CD14-positive monocyte (primary cell): ENCODE data around the gene TMEM185A. TPM values are rescaled to one million over a fixed set of nuclear protein-coding genes. Genes with fewer than 3 reads are reported as not detected.
A peak's percentile ranks its signal among the peaks of the same experiment; 100 is the strongest.
"Not testable (repeated sequence)": the region's sequence is repeated elsewhere in the genome, so short reads cannot be mapped to it uniquely, and the experiment has no call there.

Experiments
- DNase-seq, 3 donors: peaks; one replicate each; pipeline ENCODE4 v3.0.0-alpha.2; 2011 to 2022
- H2AFZ ChIP-seq: 2 replicates; pipeline ENCODE4 v1.6.0; 2012; ENCODE audit warnings: mild to moderate bottlenecking, low read depth, low read length, inconsistent platforms; ENCODE audit not compliant: insufficient read depth, poor library complexity, severe bottlenecking
- H3K27ac ChIP-seq, 2 donors: 1 replicate in 1 of 2; 2 replicates in 1 of 2; pipeline ENCODE4 v1.5.1; 2012 to 2013; ENCODE audit warnings: low read length in 2 of 2, control low read depth in 1 of 2, inconsistent platforms in 1 of 2, low read depth in 1 of 2, mild to moderate bottlenecking in 1 of 2
- H3K27me3 ChIP-seq, 2 donors: one replicate each; pipeline versions ENCODE4 v1.6.0 to v1.6.1; 2011 to 2013; ENCODE audit warnings: low read length in 2 of 2; ENCODE audit not compliant: control insufficient read depth in 2 of 2, insufficient read depth in 2 of 2
- H3K36me3 ChIP-seq, 2 donors: replicated peaks in 1 of 2; 1 replicate in 1 of 2; 2 replicates in 1 of 2; pipeline versions ENCODE4 v1.5.1 to v1.6.1; 2012 to 2013; ENCODE audit warnings: low read length in 2 of 2, control low read depth in 1 of 2, inconsistent platforms in 1 of 2, mild to moderate bottlenecking in 1 of 2; ENCODE audit not compliant: insufficient read depth in 2 of 2, control insufficient read depth in 1 of 2
- H3K4me1 ChIP-seq, 2 donors: 1 replicate in 1 of 2; 2 replicates in 1 of 2; pipeline versions ENCODE4 v1.5.1 to v1.6.1; 2012 to 2013; ENCODE audit warnings: low read length in 2 of 2, control low read depth in 1 of 2, inconsistent platforms in 1 of 2, mild to moderate bottlenecking in 1 of 2, moderate library complexity in 1 of 2; ENCODE audit not compliant: insufficient read depth in 2 of 2, control insufficient read depth in 1 of 2
- H3K4me2 ChIP-seq: replicated peaks from 2 replicates; pipeline ENCODE3; 2012; ENCODE audit warnings: low read length, moderate library complexity, mild to moderate bottlenecking; ENCODE audit not compliant: poor library complexity, severe bottlenecking; ENCODE audit errors: extremely low read depth
- H3K4me3 ChIP-seq, 3 experiments: fragments of 200-600 bp in 1 of 3; sonication (generic) in 1 of 3; replicated peaks in 1 of 3; 1 replicate in 2 of 3; 2 replicates in 1 of 3; pipeline ENCODE4 v1.5.1; 2011 to 2013; ENCODE audit warnings: low read length in 3 of 3, mild to moderate bottlenecking in 3 of 3, control low read depth in 2 of 3, low read depth in 2 of 3, inconsistent platforms in 1 of 3, moderate library complexity in 1 of 3
- H3K79me2 ChIP-seq: 2 replicates; pipeline ENCODE4 v1.6.0; 2012; ENCODE audit warnings: mild to moderate bottlenecking, control low read depth, inconsistent platforms, low read length, moderate library complexity; ENCODE audit not compliant: insufficient read depth
- H3K9ac ChIP-seq: 2 replicates; pipeline ENCODE4 v1.6.0; 2017; ENCODE audit warnings: low read length, mild to moderate bottlenecking; ENCODE audit not compliant: insufficient read depth, poor library complexity, severe bottlenecking
- H3K9me3 ChIP-seq, 2 donors: replicated peaks in 1 of 2; 1 replicate in 1 of 2; 2 replicates in 1 of 2; pipeline versions ENCODE4 v1.5.1 to v1.6.1; 2012 to 2013; ENCODE audit warnings: low read length in 2 of 2, control low read depth in 1 of 2; ENCODE audit not compliant: control insufficient read depth in 1 of 2, insufficient read depth in 1 of 2
- H4K20me1 ChIP-seq: 2 replicates; pipeline ENCODE4 v1.6.0; 2012; ENCODE audit warnings: mild to moderate bottlenecking, low read length, control low read depth, moderate library complexity; ENCODE audit not compliant: insufficient read depth
- H3K27ac Mint-ChIP-seq, 7 donors: one replicate each; pipeline ENCODE4 v1.8.0; 2020; ENCODE audit warnings: mild to moderate bottlenecking in 7 of 7, mixed read lengths in 7 of 7, moderate library complexity in 6 of 7, inconsistent platforms in 2 of 7
- H3K27me3 Mint-ChIP-seq, 3 donors: one replicate each; pipeline ENCODE4 v1.8.0; 2021 to 2022; ENCODE audit warnings: low read depth in 3 of 3, mild to moderate bottlenecking in 3 of 3, mixed read lengths in 3 of 3, moderate library complexity in 3 of 3, inconsistent platforms in 1 of 3
- H3K36me3 Mint-ChIP-seq, 2 donors: one replicate each; pipeline ENCODE4 v1.8.0; 2020; ENCODE audit warnings: mixed read lengths in 2 of 2, inconsistent platforms in 1 of 2, mild to moderate bottlenecking in 1 of 2
- H3K4me1 Mint-ChIP-seq: one replicate; pipeline ENCODE4 v1.8.0; 2020; ENCODE audit warnings: mild to moderate bottlenecking, mixed read lengths
- H3K4me3 Mint-ChIP-seq, 2 donors: one replicate each; pipeline ENCODE4 v1.8.0; 2020; ENCODE audit warnings: mild to moderate bottlenecking in 2 of 2, mixed read lengths in 2 of 2, moderate library complexity in 1 of 2
- H3K9me3 Mint-ChIP-seq, 7 donors: one replicate each; pipeline ENCODE4 v1.8.0; 2020 to 2022; ENCODE audit warnings: mixed read lengths in 7 of 7, mild to moderate bottlenecking in 6 of 7, moderate library complexity in 6 of 7, inconsistent platforms in 2 of 7
- CTCF ChIP-seq: fragments of 200-600 bp; IDR thresholded peaks from one replicate; pipeline ENCODE4 v1.8.0; 2022; ENCODE audit warnings: antibody characterized with exemption, mild to moderate bottlenecking
- WGBS: methylation state at CpG from one replicate; pipeline ENCODE4 v1.1.5; 2013; ENCODE audit warnings: missing lambda C conversion rate; ENCODE audit not compliant: insufficient coverage; 5-methylcytosine and 5-hydroxymethylcytosine counted together
- intact Hi-C, 2 donors: fragments of 100-400 bp; cut with micrococcal nuclease; formaldehyde crosslinking; loops; one replicate each; pipeline versions ENCODE4 v1.15.0 to v1.15.1; 2023
- polyA minus RNA-seq: library from RNA; depleted of rRNA, polyadenylated mRNA; stranded (reverse); fragments of >200 nt; gene quantifications from 2 replicates; pipeline ENCODE4 v1.2.3, GENCODE V29; 2012
- polyA plus RNA-seq, 3 donors: library from polyadenylated mRNA; depleted of rRNA in 1 of 3; unstranded in 2 of 3; stranded (reverse) in 1 of 3; fragments of 300-500 nt in 2 of 3; fragments of >200 nt in 1 of 3; fragmentation: Illumina TruSeq in 2 of 3; gene quantifications; 1 replicate in 2 of 3; 2 replicates in 1 of 3; pipeline ENCODE4 v1.2.3, GENCODE V29; 2012 to 2021
- total RNA-seq, 12 experiments: library from RNA in 1 of 12; stranded (reverse) in 1 of 12; fragments of 120-200 nt in 1 of 12; gene quantifications; one replicate each; pipeline ENCODE4 v1.2.4 and lab custom pipeline; 2013 to 2026; ENCODE audit warnings: mixed read lengths in 6 of 12, inconsistent platforms in 1 of 12

TMEM185A gene
- total RNA-seq (2013): 8.6 TPM
- polyA plus RNA-seq (10 to 100 TPM in 2 of 3 donors, 1 to 10 TPM in 1; 9.1 to 12.8 (median 12.0) TPM), polyA minus RNA-seq (4.3 and 7.3 TPM in 2 replicates), total RNA-seq (lab: John Stamatoyannopoulos, UW) (1.0 to 5.2 (median 2.9) reads per million in 11 experiments)

GRCh38 chrX:149631234-149632165 lies at the start of gene TMEM185A:
TSS of gene TMEM185A (minus strand) at chrX:149631792. CDS start at chrX:149631580, 212 bp downstream.
- H3K9me3 ChIP-seq: no peaks in the 10 kb centered on the region
- peak within 1 kb of the TSS; percentile 66 for H3K9ac ChIP-seq
- Mint-ChIP-seq H3K9me3 (peaks cover 0 to 4% (median 0%) of the 10 kb centered on the region in 7 donors), H3K27ac (peak within 1 kb of the TSS in 6 of 7 donors; percentile 25 to 80 (median 57)), H3K27me3 (peaks cover 0 to 13% (median 9%) of the 10 kb centered on the region in 3 donors), H3K4me1 (peaks cover 23% of the 10 kb centered on the region), H3K4me3 (peak within 1 kb of the TSS; percentile 89 to 94), H3K36me3 (no peaks in the 10 kb centered on the region)
- peak within 1 kb of the TSS; percentile 47 to 76 (median 61) for H3K4me3 ChIP-seq
- DNase-seq: peak; percentile 35 to 75 (median 45)
- H4K20me1 ChIP-seq: peaks cover 28% of the 10 kb centered on the region
- peak within 1 kb of the TSS; percentile 81 for H2AFZ ChIP-seq
- H3K27me3 ChIP-seq: peaks cover 0 to 6% of the 10 kb centered on the region in 2 donors
- H3K79me2 ChIP-seq: peaks cover 32% of the 10 kb centered on the region
- H3K27ac ChIP-seq: peak within 1 kb of the TSS in 1 of 2 donors; percentile 48
- WGBS: under 1% methylated on average over 71 of the region's 102 CpGs
- TF ChIP-seq CTCF: no peak
- H3K4me2 ChIP-seq: peak within 1 kb of the TSS; percentile 79
- H3K4me1 ChIP-seq: peaks cover 14 to 16% of the 10 kb centered on the region in 2 donors
- intact Hi-C loops: no loop called here
- no peaks in the 10 kb centered on the region for H3K36me3 ChIP-seq

GRCh38 chrX:149681182-149681581 lies 49.6 kb upstream of the TMEM185A start:
- Histone ChIP-seq H3K4me3 (no peak overlapping the region), H2AFZ (no peak overlapping the region), H3K9ac (no peak overlapping the region), H3K4me1 (no peaks in the 10 kb centered on the region), H3K9me3 (no peaks in the 10 kb centered on the region), H4K20me1 (no peaks in the 10 kb centered on the region), H3K27me3 (no peaks in the 10 kb centered on the region), H3K36me3 (no peaks in the 10 kb centered on the region), H3K27ac (no peak overlapping the region), H3K4me2 (no peak overlapping the region), H3K79me2 (no peaks in the 10 kb centered on the region)
- DNase-seq: no peak
- intact Hi-C loops: no loop called here
- no CpG with 5 or more reads among the region's 2 CpGs for WGBS
- no peaks in the 10 kb centered on the region for H3K4me1 Mint-ChIP-seq
- H3K4me3 Mint-ChIP-seq: no peak overlapping the region
- H3K36me3 Mint-ChIP-seq: no peaks in the 10 kb centered on the region
- no peak for TF ChIP-seq CTCF
- no peak overlapping the region for H3K27ac Mint-ChIP-seq
- H3K9me3 Mint-ChIP-seq: peaks cover 0 to 5% (median 0%) of the 10 kb centered on the region in 7 donors
- peaks cover 0 to 5% (median 4%) of the 10 kb centered on the region in 3 donors for H3K27me3 Mint-ChIP-seq

GRCh38 chrX:149679164-149679678 lies 47.6 kb upstream of the TMEM185A start:
- H3K4me2 ChIP-seq, H3K27ac ChIP-seq, H3K4me1 ChIP-seq, H3K9me3 Mint-ChIP-seq, H3K27me3 ChIP-seq, H3K27ac Mint-ChIP-seq, H3K27me3 Mint-ChIP-seq, H4K20me1 ChIP-seq, H3K36me3 ChIP-seq, H2AFZ ChIP-seq, H3K4me3 Mint-ChIP-seq, H3K79me2 ChIP-seq, H3K9me3 ChIP-seq, H3K4me3 ChIP-seq, H3K9ac ChIP-seq, intact Hi-C loops, DNase-seq, H3K36me3 Mint-ChIP-seq, H3K4me1 Mint-ChIP-seq: not testable (repeated sequence)
- no CpG with 5 or more reads among the region's 4 CpGs for WGBS
